Karpas-422 (cell line): ENCODE data around the gene CHST9. TPM values are rescaled to one million over a fixed set of nuclear protein-coding genes. Genes with fewer than 3 reads are reported as not detected.

Experiments used
- DNase-seq: peaks from one replicate; pipeline ENCODE4 v3.0.0-alpha.2; 2015
- H2AFZ ChIP-seq: fragments of 200-600 bp; sonication (generic); 2 replicates; pipeline ENCODE4 v1.6.1; 2014; ENCODE audit warnings: antibody characterized with exemption, low read length, mixed read lengths
- H3K27ac ChIP-seq: fragments of 200-600 bp; sonication (generic); 2 replicates; pipeline ENCODE4 v1.5.1; 2014; ENCODE audit warnings: mild to moderate bottlenecking, low read length, moderate library complexity
- H3K27me3 ChIP-seq: fragments of 200-600 bp; sonication (generic); 2 replicates; pipeline ENCODE4 v1.6.1; 2014; ENCODE audit warnings: low read length, mixed read lengths
- H3K36me3 ChIP-seq: fragments of 200-600 bp; sonication (generic); 2 replicates; pipeline ENCODE4 v1.6.1; 2014; ENCODE audit warnings: low read length, mixed read lengths; ENCODE audit not compliant: insufficient read depth
- H3K4me1 ChIP-seq: fragments of 200-600 bp; sonication (generic); 2 replicates; pipeline ENCODE4 v1.6.1; 2014; ENCODE audit warnings: mild to moderate bottlenecking, low read length, mixed read lengths
- H3K4me2 ChIP-seq: fragments of 200-600 bp; sonication (generic); 2 replicates; pipeline ENCODE4 v1.6.1; 2014; ENCODE audit warnings: low read length, low read depth, mild to moderate bottlenecking; ENCODE audit not compliant: poor library complexity, severe bottlenecking
- H3K4me3 ChIP-seq: fragments of 200-600 bp; sonication (generic); 2 replicates; pipeline ENCODE4 v1.5.1; 2014; ENCODE audit warnings: mild to moderate bottlenecking, antibody characterized with exemption, low read length, mixed read lengths
- H3K79me2 ChIP-seq: fragments of 200-600 bp; sonication (generic); 2 replicates; pipeline ENCODE4 v1.6.1; 2014; ENCODE audit warnings: mild to moderate bottlenecking, low read length, mixed read lengths
- H3K9ac ChIP-seq: fragments of 200-600 bp; sonication (generic); 2 replicates; pipeline ENCODE4 v1.6.0; 2014; ENCODE audit warnings: low read length
- H3K9me2 ChIP-seq: fragments of 200-600 bp; sonication (generic), shearing (Covaris generic); replicated peaks from 2 replicates; pipeline ENCODE4 v1.6.0; 2014; ENCODE audit warnings: mild to moderate bottlenecking, low read length, moderate library complexity; ENCODE audit not compliant: insufficient read depth
- H3K9me3 ChIP-seq: fragments of 300-700, 200-600 bp; sonication (generic); 2 replicates; pipeline ENCODE4 v1.6.1; 2014; ENCODE audit warnings: low read length, mixed read lengths
- H4K20me1 ChIP-seq: fragments of 200-600 bp; sonication (generic); 2 replicates; pipeline ENCODE4 v1.6.1; 2014; ENCODE audit warnings: mild to moderate bottlenecking, antibody characterized with exemption, low read length, low read depth; ENCODE audit not compliant: insufficient read depth
- total RNA-seq: library from RNA; depleted of rRNA; stranded (reverse); fragments of >200 nt; shearing (Covaris generic); gene quantifications from 2 replicates; pipeline ENCODE4 v1.2.3, GENCODE V29; 2014; ENCODE audit warnings: low replicate concordance

Gene CHST9
- total RNA-seq, 1 experiment from 2014 or later: not detected

- no peaks in the 10 kb centered on the region for H3K27me3 ChIP-seq
- H3K4me2 ChIP-seq: no peak overlapping the region
- no peaks in the 10 kb centered on the region for H3K9me2 ChIP-seq
- no peaks in the 10 kb centered on the region for H3K9me3 ChIP-seq
- H3K79me2 ChIP-seq: no peaks in the 10 kb centered on the region
- no peak overlapping the region for H3K27ac ChIP-seq
- no peaks in the 10 kb centered on the region for H4K20me1 ChIP-seq
- no peaks in the 10 kb centered on the region for H3K4me1 ChIP-seq
- DNase-seq: no peak
- no peak overlapping the region for H3K9ac ChIP-seq
- H3K4me3 ChIP-seq: no peak overlapping the region
- H3K36me3 ChIP-seq: no peaks in the 10 kb centered on the region
- no peak overlapping the region for H2AFZ ChIP-seq
Observed at GRCh38 chr18:26894426-26894825, 290.7 kb downstream of the CHST9 start.

- Histone ChIP-seq H3K9ac (no peak overlapping the region), H3K27ac (no peak overlapping the region), H3K9me2 (no peaks in the 10 kb centered on the region), H3K4me2 (no peak overlapping the region), H3K4me1 (no peaks in the 10 kb centered on the region), H4K20me1 (no peaks in the 10 kb centered on the region), H3K4me3 (no peak overlapping the region), H3K79me2 (no peaks in the 10 kb centered on the region), H2AFZ (no peak overlapping the region), H3K27me3 (no peaks in the 10 kb centered on the region), H3K9me3 (no peaks in the 10 kb centered on the region), H3K36me3 (no peaks in the 10 kb centered on the region)
- no peak for DNase-seq
Observed at GRCh38 chr18:26893996-26894395, 291.1 kb downstream of the CHST9 start.

GRCh38 chr18:26888259-26888658, 296.8 kb downstream of the CHST9 start:
- Histone ChIP-seq H3K4me1 (no peaks in the 10 kb centered on the region), H3K9me2 (no peaks in the 10 kb centered on the region), H3K79me2 (no peaks in the 10 kb centered on the region), H4K20me1 (no peaks in the 10 kb centered on the region), H3K4me2 (no peak overlapping the region), H3K9me3 (no peaks in the 10 kb centered on the region), H3K4me3 (no peak overlapping the region), H3K36me3 (no peaks in the 10 kb centered on the region), H3K9ac (no peak overlapping the region), H3K27ac (no peak overlapping the region), H3K27me3 (no peaks in the 10 kb centered on the region), H2AFZ (no peak overlapping the region)
- DNase-seq: no peak

DNA sequence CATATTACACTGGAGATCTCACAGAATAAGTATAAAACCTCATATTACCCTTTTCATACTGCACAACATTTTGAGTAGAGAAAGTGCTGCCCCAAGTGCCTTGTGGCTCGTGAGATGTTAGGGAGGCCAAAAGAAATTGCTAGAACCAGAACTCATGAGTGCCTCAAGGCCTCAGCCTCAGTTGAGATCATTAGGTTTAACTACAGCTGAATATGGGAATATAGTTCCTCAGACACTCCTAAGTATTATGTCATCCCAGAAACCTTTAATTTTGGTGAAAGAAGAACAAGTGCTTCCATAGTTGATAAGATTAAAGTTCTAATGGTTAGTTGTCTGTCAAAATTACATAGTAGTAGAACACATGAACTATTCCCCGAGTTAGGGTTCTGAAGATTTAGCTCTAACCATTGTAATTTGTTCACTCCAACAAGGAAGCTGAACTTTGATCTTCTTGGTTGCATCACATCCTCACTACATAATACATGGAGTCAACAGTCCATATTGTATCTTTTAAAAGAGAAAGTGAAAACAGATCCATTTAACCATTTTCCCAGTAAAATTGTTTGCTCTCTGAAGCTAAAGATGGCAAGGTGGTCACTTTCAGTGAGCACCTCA, 310.0 kb downstream of the CHST9 start:
- Histone ChIP-seq H3K9me3 (no peaks in the 10 kb centered on the region), H3K36me3 (no peaks in the 10 kb centered on the region), H2AFZ (no peak overlapping the region), H3K4me2 (no peak overlapping the region), H3K4me3 (no peak overlapping the region), H3K4me1 (no peaks in the 10 kb centered on the region), H3K9ac (no peak overlapping the region), H3K27me3 (no peaks in the 10 kb centered on the region), H3K9me2 (no peaks in the 10 kb centered on the region), H4K20me1 (no peaks in the 10 kb centered on the region), H3K27ac (no peak overlapping the region), H3K79me2 (no peaks in the 10 kb centered on the region)
- no peak for DNase-seq

DNA sequence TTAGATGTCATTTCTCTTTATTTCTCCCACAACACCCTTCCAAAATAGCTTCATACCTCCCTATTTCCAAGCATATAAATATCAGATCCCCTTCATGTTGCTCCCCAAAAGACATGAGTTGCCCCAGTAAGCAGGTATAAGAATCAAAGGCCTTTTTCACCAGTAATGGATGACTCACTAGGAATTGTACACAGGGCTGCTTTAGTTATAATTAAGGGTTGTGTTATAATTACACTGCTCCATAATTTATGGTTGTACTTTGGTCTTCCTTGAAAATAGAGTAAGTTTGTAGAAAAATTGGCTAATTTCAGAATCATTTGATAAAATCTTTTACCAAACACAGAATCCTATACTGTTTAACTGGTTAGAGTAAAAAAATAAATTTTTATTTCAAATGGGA, 310.8 kb downstream of the CHST9 start:
- H2AFZ ChIP-seq: no peak overlapping the region
- no peak for DNase-seq
- H4K20me1 ChIP-seq: no peaks in the 10 kb centered on the region
- no peak overlapping the region for H3K9ac ChIP-seq
- no peaks in the 10 kb centered on the region for H3K79me2 ChIP-seq
- no peak overlapping the region for H3K4me3 ChIP-seq
- no peaks in the 10 kb centered on the region for H3K36me3 ChIP-seq
- H3K9me2 ChIP-seq: no peaks in the 10 kb centered on the region
- no peaks in the 10 kb centered on the region for H3K4me1 ChIP-seq
- no peaks in the 10 kb centered on the region for H3K27me3 ChIP-seq
- no peak overlapping the region for H3K27ac ChIP-seq
- H3K9me3 ChIP-seq: no peaks in the 10 kb centered on the region
- H3K4me2 ChIP-seq: no peak overlapping the region

GRCh38 chr18:26869640-26870039, 315.5 kb downstream of the CHST9 start:
- Histone ChIP-seq H4K20me1 (no peaks in the 10 kb centered on the region), H3K9me3 (no peaks in the 10 kb centered on the region), H3K27ac (no peak overlapping the region), H3K36me3 (no peaks in the 10 kb centered on the region), H3K9me2 (no peaks in the 10 kb centered on the region), H2AFZ (no peak overlapping the region), H3K79me2 (no peaks in the 10 kb centered on the region), H3K9ac (no peak overlapping the region), H3K4me2 (no peak overlapping the region), H3K27me3 (no peaks in the 10 kb centered on the region), H3K4me1 (no peaks in the 10 kb centered on the region), H3K4me3 (no peak overlapping the region)
- DNase-seq: no peak

GRCh38 chr18:26868968-26869586, 316.0 kb downstream of the CHST9 start:
- no peaks in the 10 kb centered on the region for H3K9me3 ChIP-seq
- no peaks in the 10 kb centered on the region for H3K79me2 ChIP-seq
- H4K20me1 ChIP-seq: no peaks in the 10 kb centered on the region
- H3K9ac ChIP-seq: no peak overlapping the region
- H2AFZ ChIP-seq: no peak overlapping the region
- no peak overlapping the region for H3K4me2 ChIP-seq
- DNase-seq: no peak
- no peaks in the 10 kb centered on the region for H3K9me2 ChIP-seq
- H3K27ac ChIP-seq: no peak overlapping the region
- H3K36me3 ChIP-seq: no peaks in the 10 kb centered on the region
- H3K4me1 ChIP-seq: no peaks in the 10 kb centered on the region
- no peaks in the 10 kb centered on the region for H3K27me3 ChIP-seq
- H3K4me3 ChIP-seq: no peak overlapping the region

DNA sequence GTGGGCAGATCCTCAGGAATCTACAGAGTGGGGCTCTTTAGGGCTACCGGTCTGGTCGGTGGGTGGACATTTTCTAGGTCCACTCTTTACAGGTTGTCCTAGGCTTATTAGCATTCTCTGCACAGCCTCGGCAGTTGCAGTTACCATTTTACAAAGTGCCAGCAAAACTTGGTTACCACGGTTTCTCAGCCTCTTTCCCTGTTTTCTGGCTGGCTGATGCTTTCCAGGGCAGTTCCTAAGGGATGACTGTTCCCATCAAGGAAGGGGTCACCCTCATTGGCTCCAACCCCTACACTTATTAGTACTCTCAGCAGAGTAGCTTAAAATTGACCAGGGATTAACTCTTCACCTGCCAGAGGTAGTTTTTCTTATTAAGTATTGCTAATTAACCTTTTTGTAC, 317.6 kb downstream of the CHST9 start:
- H3K4me3 ChIP-seq: no peak overlapping the region
- H3K9me2 ChIP-seq: no peaks in the 10 kb centered on the region
- H4K20me1 ChIP-seq: no peaks in the 10 kb centered on the region
- no peak for DNase-seq
- no peaks in the 10 kb centered on the region for H3K4me1 ChIP-seq
- no peaks in the 10 kb centered on the region for H3K79me2 ChIP-seq
- no peaks in the 10 kb centered on the region for H3K27me3 ChIP-seq
- H3K27ac ChIP-seq: no peak overlapping the region
- H3K4me2 ChIP-seq: no peak overlapping the region
- H3K9ac ChIP-seq: no peak overlapping the region
- no peaks in the 10 kb centered on the region for H3K9me3 ChIP-seq
- H2AFZ ChIP-seq: no peak overlapping the region
- no peaks in the 10 kb centered on the region for H3K36me3 ChIP-seq
